ENCODE data around the gene FLOT2.

DNA sequence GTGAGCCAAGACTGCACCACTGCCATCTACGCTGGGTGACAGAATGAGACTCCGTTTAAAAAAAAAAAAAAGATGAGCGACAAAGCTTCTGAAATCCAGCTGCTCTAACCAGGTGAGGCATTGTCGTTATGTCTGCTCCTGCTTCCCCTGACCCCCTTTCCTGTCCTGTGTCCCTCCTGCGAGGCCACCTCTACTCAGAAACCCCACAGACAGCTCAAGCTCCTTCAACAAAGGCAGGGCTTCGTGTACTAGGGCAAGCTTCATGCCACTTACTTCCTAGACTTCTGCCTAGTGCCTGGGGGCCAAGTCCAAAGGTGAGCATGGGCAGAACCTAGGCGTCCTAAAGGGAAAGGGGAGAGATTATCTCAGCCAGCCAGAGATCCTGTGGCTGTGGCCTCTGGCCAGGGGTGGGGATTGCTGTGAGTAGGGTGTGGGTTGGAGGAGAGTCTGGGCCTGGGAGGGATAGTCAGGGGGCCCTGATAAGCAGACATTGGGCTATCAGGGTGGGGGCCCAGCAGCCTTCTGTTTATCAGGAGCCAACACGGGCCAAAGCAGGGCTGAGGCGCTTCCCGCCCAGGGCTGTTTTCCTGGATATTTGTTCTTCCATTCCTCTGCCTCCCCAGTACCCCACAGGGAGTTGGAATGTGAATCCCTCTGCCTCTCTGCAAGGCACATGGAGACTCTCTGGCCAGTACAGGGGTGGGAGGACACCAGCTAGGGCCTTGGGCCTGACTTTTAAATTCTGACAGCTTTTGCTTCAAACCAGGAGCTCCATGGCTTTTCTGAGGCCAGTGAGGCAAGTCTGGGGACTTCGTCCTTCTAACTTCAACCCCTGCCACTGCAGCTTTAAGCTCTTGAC lies 32.3 kb downstream of the FLOT2 start:
- TF ChIP-seq, protein P1, sequence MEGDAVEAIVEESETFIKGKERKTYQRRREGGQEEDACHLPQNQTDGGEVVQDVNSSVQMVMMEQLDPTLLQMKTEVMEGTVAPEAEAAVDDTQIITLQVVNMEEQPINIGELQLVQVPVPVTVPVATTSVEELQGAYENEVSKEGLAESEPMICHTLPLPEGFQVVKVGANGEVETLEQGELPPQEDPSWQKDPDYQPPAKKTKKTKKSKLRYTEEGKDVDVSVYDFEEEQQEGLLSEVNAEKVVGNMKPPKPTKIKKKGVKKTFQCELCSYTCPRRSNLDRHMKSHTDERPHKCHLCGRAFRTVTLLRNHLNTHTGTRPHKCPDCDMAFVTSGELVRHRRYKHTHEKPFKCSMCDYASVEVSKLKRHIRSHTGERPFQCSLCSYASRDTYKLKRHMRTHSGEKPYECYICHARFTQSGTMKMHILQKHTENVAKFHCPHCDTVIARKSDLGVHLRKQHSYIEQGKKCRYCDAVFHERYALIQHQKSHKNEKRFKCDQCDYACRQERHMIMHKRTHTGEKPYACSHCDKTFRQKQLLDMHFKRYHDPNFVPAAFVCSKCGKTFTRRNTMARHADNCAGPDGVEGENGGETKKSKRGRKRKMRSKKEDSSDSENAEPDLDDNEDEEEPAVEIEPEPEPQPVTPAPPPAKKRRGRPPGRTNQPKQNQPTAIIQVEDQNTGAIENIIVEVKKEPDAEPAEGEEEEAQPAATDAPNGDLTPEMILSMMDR (IDR thresholded peaks at IDR 0.05; ENCODE audit: borderline replicate concordance, extremely low read depth, low read length, poor library complexity, severe bottlenecking), result no peak
- no peak for TF ChIP-seq EZH2 (IDR thresholded peaks at IDR 0.05; ENCODE audit: borderline replicate concordance, low read depth, low read length, severe bottlenecking)
